Skeletal muscle satellite cell (primary cell): ENCODE results near the gene VWF.
"Not testable (repeated sequence)": the region's sequence is repeated elsewhere in the genome, so short reads cannot be mapped to it uniquely, and the experiment has no call there.

Source experiments
- H3K27me3 ChIP-seq: 2 replicates; pipeline ENCODE4 v1.7.0; 2013; ENCODE audit warnings: low read length; ENCODE audit not compliant: control insufficient read depth, insufficient read depth
- H3K36me3 ChIP-seq: 2 replicates; pipeline ENCODE4 v1.7.0; 2013; ENCODE audit warnings: mild to moderate bottlenecking, control low read depth, low read length; ENCODE audit not compliant: insufficient read depth
- H3K4me1 ChIP-seq: 2 replicates; pipeline ENCODE4 v1.7.0; 2013; ENCODE audit warnings: low read length; ENCODE audit not compliant: control insufficient read depth, insufficient read depth
- H3K4me2 ChIP-seq: 2 replicates; pipeline ENCODE4 v1.7.0; 2013; ENCODE audit warnings: mild to moderate bottlenecking, low read length
- H3K4me3 ChIP-seq: 2 replicates; pipeline ENCODE4 v1.7.0; 2013; ENCODE audit warnings: low read length
- H3K9ac ChIP-seq: 2 replicates; pipeline ENCODE4 v1.7.0; 2013; ENCODE audit warnings: mild to moderate bottlenecking, low read depth, low read length, moderate library complexity
- H3K9me3 ChIP-seq: replicated peaks from 2 replicates; pipeline ENCODE4 v1.7.0; 2013; ENCODE audit warnings: mild to moderate bottlenecking, control low read depth, low read length

The VWF gene

DNA sequence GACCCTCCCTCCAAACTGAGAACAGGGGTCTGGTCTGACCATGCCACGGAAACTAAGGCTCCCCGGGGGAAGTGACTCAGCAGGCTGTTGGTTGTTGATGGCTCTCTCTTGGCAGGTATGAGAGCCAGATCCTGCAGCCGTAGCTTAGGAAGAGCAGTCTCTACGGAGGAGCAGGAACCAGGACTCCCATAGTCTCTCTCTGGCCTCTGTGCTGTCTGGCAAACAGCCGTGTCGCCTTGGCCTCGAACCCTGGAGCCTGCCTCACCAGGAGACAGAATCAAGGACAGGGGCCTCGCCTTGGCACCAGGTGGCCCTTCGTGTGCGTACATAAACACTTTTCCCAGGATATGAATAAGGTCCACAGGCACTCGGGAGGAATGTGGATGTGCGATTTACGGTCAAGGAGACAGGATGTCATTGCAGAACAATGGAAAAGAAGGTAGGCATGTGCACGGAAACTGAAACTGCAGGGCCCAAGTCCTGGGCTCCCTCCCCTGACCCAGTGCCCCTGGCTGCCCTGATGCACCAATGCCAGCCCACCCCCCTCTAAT is 7.9 kb downstream of the VWF start:
- Histone ChIP-seq H3K36me3 (no peaks in the 10 kb centered on the region), H3K4me3 (no peak overlapping the region), H3K4me1 (peaks cover 13% of the 10 kb centered on the region), H3K9me3 (no peaks in the 10 kb centered on the region), H3K9ac (no peak overlapping the region), H3K4me2 (no peak overlapping the region), H3K27me3 (peaks cover 11% of the 10 kb centered on the region)

DNA sequence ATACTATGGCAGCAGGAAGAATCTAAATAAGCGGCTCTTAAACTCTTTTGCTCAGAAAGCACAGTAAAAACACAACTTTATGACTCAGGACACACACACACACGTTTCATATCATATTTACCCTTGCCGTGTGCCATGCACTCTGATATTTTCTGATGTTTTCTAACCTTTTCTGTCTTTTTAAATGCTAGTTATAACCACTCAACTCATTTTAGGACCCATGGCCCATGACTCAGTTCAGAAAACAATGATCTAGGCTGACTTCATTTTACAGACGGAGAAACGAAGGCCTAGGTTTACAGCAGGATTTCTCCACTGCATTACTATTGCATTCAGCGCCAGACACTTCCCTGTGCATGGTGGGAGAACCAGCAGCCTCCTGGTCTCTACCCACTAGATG is 9.1 kb downstream of the VWF start:
- no peak overlapping the region for H3K4me3 ChIP-seq
- peaks cover 13% of the 10 kb centered on the region for H3K4me1 ChIP-seq
- no peaks in the 10 kb centered on the region for H3K36me3 ChIP-seq
- no peak overlapping the region for H3K9ac ChIP-seq
- peaks cover 7% of the 10 kb centered on the region for H3K27me3 ChIP-seq
- H3K9me3 ChIP-seq, result no peaks in the 10 kb centered on the region
- H3K4me2 ChIP-seq, result no peak overlapping the region

DNA sequence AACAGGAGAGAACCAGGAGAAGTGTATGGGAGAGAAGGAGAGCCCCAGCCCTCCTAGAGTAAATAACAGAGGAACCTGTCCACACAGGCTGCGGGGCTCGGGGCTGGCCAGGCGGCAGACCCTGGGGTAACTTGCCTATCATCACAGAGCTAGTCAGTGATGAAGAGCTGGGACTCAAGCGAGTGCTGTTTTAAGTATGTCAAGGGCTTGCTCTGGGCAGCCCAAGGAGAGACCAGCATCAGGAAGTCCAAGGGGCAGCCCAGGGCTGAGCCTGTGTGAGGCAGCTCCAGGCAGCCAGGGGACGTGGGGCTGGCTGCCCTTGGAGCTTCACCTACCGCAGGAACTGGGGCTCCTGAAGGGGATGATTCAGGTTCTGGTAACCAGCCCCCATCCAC is 10.0 kb downstream of the VWF start:
- Histone ChIP-seq H3K36me3 (no peaks in the 10 kb centered on the region), H3K27me3 (peaks cover 7% of the 10 kb centered on the region), H3K4me3 (no peak overlapping the region), H3K9me3 (no peaks in the 10 kb centered on the region), H3K4me1 (peaks cover 13% of the 10 kb centered on the region), H3K9ac (no peak overlapping the region), H3K4me2 (no peak overlapping the region)

DNA sequence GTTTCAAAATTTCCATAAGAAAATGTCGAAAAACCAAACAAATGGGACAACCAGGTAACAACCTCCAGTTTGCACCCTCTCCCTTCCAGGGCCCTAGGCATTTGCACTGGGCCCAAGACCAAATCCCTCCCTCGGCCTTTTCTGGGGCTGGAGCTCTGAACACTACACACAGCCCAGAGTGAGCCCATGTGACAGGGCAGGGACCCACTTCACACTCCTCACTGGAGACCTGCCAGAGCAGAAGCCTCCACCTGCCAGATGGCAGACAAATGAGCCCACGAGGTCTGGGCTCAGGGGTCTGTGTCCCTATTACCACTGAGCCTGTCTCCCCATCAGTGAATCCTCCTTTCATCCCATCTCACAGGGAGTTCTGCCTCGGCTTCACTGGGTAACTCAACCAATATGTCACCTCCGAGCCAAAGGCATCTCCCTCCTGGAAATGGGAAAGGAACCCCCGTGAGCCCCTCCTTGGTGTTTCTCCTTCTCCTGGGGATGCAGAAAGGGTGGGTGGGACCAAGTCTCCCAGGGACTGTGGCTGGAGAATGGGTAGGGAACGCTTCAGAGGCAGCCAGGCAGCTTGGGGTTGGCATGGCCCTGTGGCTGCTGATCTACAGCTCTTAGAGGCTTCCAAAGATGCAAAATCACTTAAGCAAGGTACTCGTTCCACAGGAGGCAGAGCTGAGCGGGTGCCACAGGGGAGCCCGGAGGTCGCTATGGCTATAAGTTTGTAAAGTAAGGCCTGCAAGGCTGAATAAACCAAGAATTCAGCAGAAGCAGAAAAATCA is 10.6 kb downstream of the VWF start:
- no peaks in the 10 kb centered on the region for H3K9me3 ChIP-seq
- no peak overlapping the region for H3K4me3 ChIP-seq
- no peak overlapping the region for H3K9ac ChIP-seq
- H3K27me3 ChIP-seq, result peaks cover 3% of the 10 kb centered on the region
- peaks cover 13% of the 10 kb centered on the region for H3K4me1 ChIP-seq
- H3K4me2 ChIP-seq, result no peak overlapping the region
- H3K36me3 ChIP-seq, result no peaks in the 10 kb centered on the region

- no peak overlapping the region for H3K9ac ChIP-seq
- H3K4me3 ChIP-seq, result no peak overlapping the region
- peaks cover 13% of the 10 kb centered on the region for H3K4me1 ChIP-seq
- H3K36me3 ChIP-seq, result no peaks in the 10 kb centered on the region
- H3K4me2 ChIP-seq, result no peak overlapping the region
- H3K9me3 ChIP-seq, result no peaks in the 10 kb centered on the region
- H3K27me3 ChIP-seq, result peaks cover 2% of the 10 kb centered on the region
Observed at GRCh38 chr12:6112004-6112403, 12.5 kb downstream of the VWF start.

DNA sequence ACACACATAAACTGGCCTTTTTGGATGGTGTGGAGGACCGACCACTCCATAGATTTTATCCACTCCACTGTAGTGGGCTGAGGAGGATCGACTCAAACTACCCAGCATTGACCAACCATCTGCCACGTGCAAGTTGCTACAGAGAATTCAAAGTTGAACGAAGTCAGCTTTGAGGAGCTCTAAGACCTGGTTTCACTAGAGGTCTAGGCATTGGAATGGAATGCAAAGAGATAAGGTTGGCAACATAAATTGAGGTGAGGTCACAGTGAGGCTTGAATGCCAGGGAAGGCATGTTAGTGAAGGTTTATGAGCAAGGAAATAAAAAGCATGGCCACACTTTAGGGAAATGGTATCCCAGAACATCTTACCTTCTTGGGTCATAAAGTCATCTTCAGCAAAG is 14.5 kb downstream of the VWF start:
- Histone ChIP-seq H3K9ac (no peak overlapping the region), H3K4me2 (no peak overlapping the region), H3K4me1 (no peaks in the 10 kb centered on the region), H3K36me3 (no peaks in the 10 kb centered on the region), H3K9me3 (no peaks in the 10 kb centered on the region), H3K27me3 (peaks cover 2% of the 10 kb centered on the region), H3K4me3 (no peak overlapping the region)

- H3K9ac ChIP-seq, result no peak overlapping the region
- H3K27me3 ChIP-seq, result no peaks in the 10 kb centered on the region
- no peak overlapping the region for H3K4me3 ChIP-seq
- no peaks in the 10 kb centered on the region for H3K4me1 ChIP-seq
- H3K9me3 ChIP-seq, result no peaks in the 10 kb centered on the region
- no peak overlapping the region for H3K4me2 ChIP-seq
- H3K36me3 ChIP-seq, result no peaks in the 10 kb centered on the region
Observed at GRCh38 chr12:6106218-6106617, 18.3 kb downstream of the VWF start.

GRCh38 chr12:6104842-6105241 is 19.6 kb downstream of the VWF start:
- Histone ChIP-seq H3K4me2 (no peak overlapping the region), H3K36me3 (no peaks in the 10 kb centered on the region), H3K4me3 (no peak overlapping the region), H3K9me3 (no peaks in the 10 kb centered on the region), H3K27me3 (no peaks in the 10 kb centered on the region), H3K9ac (no peak overlapping the region), H3K4me1 (no peaks in the 10 kb centered on the region)

DNA sequence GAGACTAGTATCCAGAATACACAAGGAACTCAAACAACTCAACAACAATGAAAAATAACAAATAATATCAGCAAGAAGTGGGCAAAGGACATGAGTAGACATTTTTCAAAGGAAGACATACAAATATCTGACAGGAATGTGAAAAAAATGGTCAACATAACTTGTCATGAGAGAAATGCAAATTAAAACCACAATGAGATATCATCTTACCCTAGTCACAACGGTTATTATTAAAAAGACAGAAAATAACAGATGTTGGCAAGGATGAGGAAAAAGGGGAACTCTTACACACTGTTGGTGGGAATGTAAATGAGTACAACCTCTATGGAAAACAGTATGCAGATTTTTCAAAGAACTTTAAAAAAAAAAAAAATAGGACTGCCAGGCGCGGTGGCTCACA is 20.4 kb downstream of the VWF start:
- Histone ChIP-seq H3K4me2 (no peak overlapping the region), H3K27me3 (no peaks in the 10 kb centered on the region), H3K4me3 (no peak overlapping the region), H3K4me1 (no peaks in the 10 kb centered on the region), H3K9ac (no peak overlapping the region), H3K36me3 (no peaks in the 10 kb centered on the region), H3K9me3 (no peaks in the 10 kb centered on the region)

GRCh38 chr12:6102021-6102420 is 22.4 kb downstream of the VWF start:
- not testable (repeated sequence) for H3K9me3 ChIP-seq, H3K4me1 ChIP-seq, H3K4me2 ChIP-seq, H3K4me3 ChIP-seq, H3K9ac ChIP-seq, H3K27me3 ChIP-seq, H3K36me3 ChIP-seq

DNA sequence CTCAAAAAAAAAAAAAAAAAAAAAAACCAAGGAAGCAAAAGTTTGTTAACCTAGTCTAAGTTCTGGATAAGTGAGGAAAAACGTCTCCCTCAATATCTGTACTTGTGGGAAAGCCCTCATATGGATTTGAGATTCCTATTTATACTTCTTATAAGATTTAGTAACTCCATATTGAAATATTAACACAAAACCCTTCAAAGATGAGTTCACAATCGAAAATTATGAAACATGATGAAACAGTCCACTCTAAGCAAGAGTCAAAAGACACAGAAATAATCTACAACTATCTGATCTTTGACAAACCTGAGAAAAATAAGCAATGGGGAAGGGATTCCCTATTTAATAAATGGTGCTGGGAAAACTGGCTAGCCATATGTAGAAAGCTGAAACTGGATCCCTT is 25.2 kb downstream of the VWF start:
- H3K36me3 ChIP-seq, result no peaks in the 10 kb centered on the region
- no peak overlapping the region for H3K4me2 ChIP-seq
- H3K9me3 ChIP-seq, result no peaks in the 10 kb centered on the region
- no peaks in the 10 kb centered on the region for H3K27me3 ChIP-seq
- H3K9ac ChIP-seq, result no peak overlapping the region
- H3K4me3 ChIP-seq, result no peak overlapping the region
- peaks cover 14% of the 10 kb centered on the region for H3K4me1 ChIP-seq

DNA sequence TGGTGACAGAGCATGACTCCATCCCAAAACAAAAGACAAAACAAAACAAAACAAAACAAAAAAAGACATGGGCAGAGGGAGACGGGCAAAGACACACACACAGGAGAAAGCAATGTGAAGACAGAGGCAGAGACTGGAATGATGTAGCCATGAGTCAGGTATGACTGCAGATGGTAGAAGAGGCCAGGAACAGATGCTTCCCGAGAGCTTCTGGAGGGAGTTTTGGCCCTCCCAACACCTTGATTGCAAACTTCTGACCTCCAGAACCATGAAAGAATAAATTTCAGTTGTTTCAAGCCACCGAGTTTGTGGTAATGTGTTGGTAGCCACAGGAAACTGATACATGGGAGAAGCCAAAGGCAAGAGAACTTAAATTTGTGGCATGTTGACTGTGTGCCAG is 27.1 kb downstream of the VWF start:
- no peak overlapping the region for H3K9ac ChIP-seq
- H3K9me3 ChIP-seq, result no peaks in the 10 kb centered on the region
- no peaks in the 10 kb centered on the region for H3K36me3 ChIP-seq
- H3K4me3 ChIP-seq, result no peak overlapping the region
- H3K27me3 ChIP-seq, result no peaks in the 10 kb centered on the region
- peaks cover 33% of the 10 kb centered on the region for H3K4me1 ChIP-seq
- H3K4me2 ChIP-seq, result no peak overlapping the region
